ENCODE measurements around the gene UCK2. TPM values are rescaled to one million over a fixed set of nuclear protein-coding genes. Genes with fewer than 3 reads are reported as not detected.

Gene UCK2
- total RNA-seq, 1 donor from 2014 or later, result 49.8 TPM

DNA sequence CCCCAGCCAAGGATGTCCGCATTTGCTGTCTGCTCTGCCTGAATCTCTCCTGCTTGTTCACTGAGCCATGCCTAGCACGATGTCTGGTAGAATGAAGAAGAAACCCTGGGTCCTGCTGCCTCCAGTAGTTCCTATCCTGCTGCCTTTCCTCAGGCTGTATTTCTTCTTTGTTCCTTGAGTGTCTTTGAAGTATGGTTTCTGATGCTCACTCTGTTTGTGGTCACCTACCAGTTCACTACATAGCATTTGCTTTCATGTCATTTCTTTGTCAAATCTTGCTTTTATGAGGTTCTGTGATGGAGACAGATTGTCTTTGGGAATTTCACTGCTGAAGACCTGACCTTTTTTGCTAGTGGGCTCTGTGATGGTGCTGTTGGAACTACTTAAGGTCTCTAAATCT lies 5.9 kb downstream of the UCK2 start:
- no peak overlapping the region for H3K4me3 Mint-ChIP-seq (ENCODE audit: unreplicated experiment)
- H3K9me3 Mint-ChIP-seq (ENCODE audit: unreplicated experiment), result no peaks in the 10 kb centered on the region
- no peaks in the 10 kb centered on the region for H3K27me3 Mint-ChIP-seq (ENCODE audit: unreplicated experiment)
- no peak for DNase-seq (ENCODE audit: extremely low spot score, unreplicated experiment)
- peak overlapping the region; percentile 51 for H3K27ac Mint-ChIP-seq (ENCODE audit: unreplicated experiment)
- TF ChIP-seq, protein P1, sequence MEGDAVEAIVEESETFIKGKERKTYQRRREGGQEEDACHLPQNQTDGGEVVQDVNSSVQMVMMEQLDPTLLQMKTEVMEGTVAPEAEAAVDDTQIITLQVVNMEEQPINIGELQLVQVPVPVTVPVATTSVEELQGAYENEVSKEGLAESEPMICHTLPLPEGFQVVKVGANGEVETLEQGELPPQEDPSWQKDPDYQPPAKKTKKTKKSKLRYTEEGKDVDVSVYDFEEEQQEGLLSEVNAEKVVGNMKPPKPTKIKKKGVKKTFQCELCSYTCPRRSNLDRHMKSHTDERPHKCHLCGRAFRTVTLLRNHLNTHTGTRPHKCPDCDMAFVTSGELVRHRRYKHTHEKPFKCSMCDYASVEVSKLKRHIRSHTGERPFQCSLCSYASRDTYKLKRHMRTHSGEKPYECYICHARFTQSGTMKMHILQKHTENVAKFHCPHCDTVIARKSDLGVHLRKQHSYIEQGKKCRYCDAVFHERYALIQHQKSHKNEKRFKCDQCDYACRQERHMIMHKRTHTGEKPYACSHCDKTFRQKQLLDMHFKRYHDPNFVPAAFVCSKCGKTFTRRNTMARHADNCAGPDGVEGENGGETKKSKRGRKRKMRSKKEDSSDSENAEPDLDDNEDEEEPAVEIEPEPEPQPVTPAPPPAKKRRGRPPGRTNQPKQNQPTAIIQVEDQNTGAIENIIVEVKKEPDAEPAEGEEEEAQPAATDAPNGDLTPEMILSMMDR (IDR thresholded peaks at IDR 0.05), result no peak
- peaks cover 42% of the 10 kb centered on the region for H3K4me1 Mint-ChIP-seq (ENCODE audit: unreplicated experiment)
- H3K36me3 Mint-ChIP-seq (ENCODE audit: unreplicated experiment), result peaks cover 2% of the 10 kb centered on the region

DNA sequence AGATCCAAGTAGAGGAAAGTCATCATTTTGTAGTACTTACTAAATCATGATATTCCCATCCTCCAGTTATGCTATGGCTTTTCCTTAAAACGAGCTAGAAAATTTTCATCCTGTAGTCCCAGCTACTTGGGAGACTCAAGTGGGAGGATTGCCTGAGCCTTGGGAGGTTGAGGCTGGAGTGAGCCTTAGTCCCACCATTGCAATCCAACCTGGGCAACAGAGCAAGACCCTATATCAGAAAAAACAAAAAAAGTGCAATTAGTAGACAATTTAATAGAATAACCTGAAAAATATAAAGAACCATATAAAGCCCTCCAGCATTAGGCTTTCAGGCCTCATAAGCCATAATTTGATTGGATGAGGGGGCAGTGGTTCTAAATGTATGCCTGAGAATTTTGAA lies 6.8 kb downstream of the UCK2 start:
- H3K27me3 Mint-ChIP-seq (ENCODE audit: unreplicated experiment), result no peaks in the 10 kb centered on the region
- H3K27ac Mint-ChIP-seq (ENCODE audit: unreplicated experiment), result no peak overlapping the region
- H3K4me3 Mint-ChIP-seq (ENCODE audit: unreplicated experiment), result no peak overlapping the region
- H3K4me1 Mint-ChIP-seq (ENCODE audit: unreplicated experiment), result peaks cover 44% of the 10 kb centered on the region
- no peak for DNase-seq (ENCODE audit: extremely low spot score, unreplicated experiment)
- H3K36me3 Mint-ChIP-seq (ENCODE audit: unreplicated experiment), result peaks cover 2% of the 10 kb centered on the region
- TF ChIP-seq, protein P1 (IDR thresholded peaks at IDR 0.05), result no peak
- H3K9me3 Mint-ChIP-seq (ENCODE audit: unreplicated experiment), result no peaks in the 10 kb centered on the region

GRCh38 chr1:165834881-165835280 lies 7.5 kb downstream of the UCK2 start:
- H3K27me3 Mint-ChIP-seq (ENCODE audit: unreplicated experiment), result no peaks in the 10 kb centered on the region
- H3K36me3 Mint-ChIP-seq (ENCODE audit: unreplicated experiment), result peaks cover 2% of the 10 kb centered on the region
- TF ChIP-seq, protein P1 (IDR thresholded peaks at IDR 0.05), result no peak
- peaks cover 40% of the 10 kb centered on the region for H3K4me1 Mint-ChIP-seq (ENCODE audit: unreplicated experiment)
- no peak overlapping the region for H3K27ac Mint-ChIP-seq (ENCODE audit: unreplicated experiment)
- DNase-seq (ENCODE audit: extremely low spot score, unreplicated experiment), result no peak
- no peaks in the 10 kb centered on the region for H3K9me3 Mint-ChIP-seq (ENCODE audit: unreplicated experiment)
- H3K4me3 Mint-ChIP-seq (ENCODE audit: unreplicated experiment), result no peak overlapping the region

DNA sequence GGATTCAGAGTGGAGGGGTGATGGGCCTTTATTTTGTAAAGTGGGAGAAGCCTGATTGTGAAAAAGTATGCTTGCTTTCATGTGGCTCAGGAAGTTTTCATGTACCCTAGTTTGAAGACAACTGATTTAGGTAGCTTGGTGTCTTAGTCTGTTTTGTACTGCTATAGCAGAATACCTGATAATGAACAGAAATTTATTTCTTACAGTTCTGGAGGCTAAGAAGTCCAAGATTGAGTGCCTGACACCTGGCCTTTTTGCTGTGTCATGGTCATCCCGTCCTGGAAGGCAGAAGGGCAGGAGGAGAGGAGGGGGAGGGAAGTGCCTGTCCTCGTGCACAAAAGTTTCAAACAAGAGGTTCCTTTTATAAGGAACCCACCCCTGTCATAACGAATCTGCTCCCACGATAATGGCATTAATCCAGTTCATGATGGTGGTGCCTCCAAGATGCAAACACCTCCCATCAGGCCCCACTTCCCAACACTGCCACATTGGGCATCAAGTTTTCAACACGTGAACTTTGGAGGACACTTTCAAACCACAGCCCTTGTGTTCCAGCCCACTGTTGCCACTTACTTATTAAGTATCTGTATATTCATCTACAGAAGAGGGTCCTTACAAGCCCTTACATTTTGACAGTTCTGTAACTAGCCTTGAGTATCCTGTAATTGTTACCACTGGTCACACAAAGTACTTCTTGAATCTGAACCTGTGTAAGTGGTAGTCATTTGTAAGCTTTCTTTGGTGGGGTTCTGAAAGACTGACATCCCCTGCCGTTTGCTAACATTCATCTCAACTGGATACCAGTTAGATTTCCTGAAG lies 9.5 kb downstream of the UCK2 start:
- Mint-ChIP-seq H3K4me1 (ENCODE audit: unreplicated experiment) (peaks cover 45% of the 10 kb centered on the region), H3K9me3 (ENCODE audit: unreplicated experiment) (no peaks in the 10 kb centered on the region), H3K27me3 (ENCODE audit: unreplicated experiment) (no peaks in the 10 kb centered on the region), H3K27ac (ENCODE audit: unreplicated experiment) (peak overlapping the region; percentile 5), H3K36me3 (ENCODE audit: unreplicated experiment) (peaks cover 2% of the 10 kb centered on the region), H3K4me3 (ENCODE audit: unreplicated experiment) (no peak overlapping the region)
- TF ChIP-seq, protein P1 (IDR thresholded peaks at IDR 0.05), result no peak
- no peak for DNase-seq (ENCODE audit: extremely low spot score, unreplicated experiment)

DNA sequence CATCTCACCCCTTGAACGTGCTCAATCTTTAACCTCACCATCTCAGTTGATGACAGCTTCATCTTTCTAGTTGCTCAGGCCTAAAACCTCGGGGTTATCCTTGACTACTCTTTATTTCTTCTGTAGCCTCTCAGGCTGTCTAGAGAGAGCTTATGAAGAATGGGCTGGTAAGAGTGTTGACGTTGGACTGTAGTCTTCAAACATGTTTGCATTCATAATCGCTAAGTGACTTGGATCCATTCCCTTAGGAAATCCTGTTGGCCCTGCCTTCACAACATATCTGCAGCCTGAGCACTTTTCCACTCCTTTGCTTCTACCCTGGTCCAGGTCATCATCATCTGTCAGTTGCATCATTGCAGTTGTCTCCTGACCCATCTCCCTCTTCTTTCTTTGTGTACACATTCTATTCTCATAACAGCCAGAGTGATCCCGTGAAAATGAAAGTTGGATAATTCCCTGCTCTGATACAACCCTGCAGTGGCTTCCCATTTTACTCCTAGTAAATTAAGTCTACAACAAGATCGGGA lies 10.5 kb downstream of the UCK2 start:
- Mint-ChIP-seq H3K9me3 (ENCODE audit: unreplicated experiment) (no peaks in the 10 kb centered on the region), H3K36me3 (ENCODE audit: unreplicated experiment) (peaks cover 2% of the 10 kb centered on the region), H3K27ac (ENCODE audit: unreplicated experiment) (no peak overlapping the region), H3K4me1 (ENCODE audit: unreplicated experiment) (peaks cover 49% of the 10 kb centered on the region), H3K27me3 (ENCODE audit: unreplicated experiment) (no peaks in the 10 kb centered on the region), H3K4me3 (ENCODE audit: unreplicated experiment) (no peak overlapping the region)
- DNase-seq (ENCODE audit: extremely low spot score, unreplicated experiment), result no peak
- TF ChIP-seq, protein P1 (IDR thresholded peaks at IDR 0.05), result no peak

Data from osteocyte (in vitro differentiated cells).